ENCODE data around the gene PLLP.

DNA sequence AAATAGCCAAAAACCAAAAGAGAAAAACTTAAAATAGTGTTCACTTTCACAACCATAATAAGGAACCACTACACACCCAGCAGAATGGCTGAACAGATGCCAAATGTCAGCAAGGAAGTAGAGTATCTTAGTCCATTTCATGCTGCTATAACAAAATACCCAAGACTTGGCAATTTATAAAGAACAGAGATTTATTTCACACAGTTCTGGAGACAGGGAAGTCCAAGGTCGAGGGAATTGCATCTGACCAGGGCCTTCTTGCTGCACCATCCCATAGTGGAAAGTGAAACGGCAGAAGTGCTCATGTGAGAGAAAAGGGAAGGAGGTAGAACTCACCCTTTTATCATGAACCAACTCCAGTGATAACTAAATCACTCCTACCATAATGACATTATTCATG lies 40.3 kb upstream of the PLLP start:
- TF ChIP-seq, protein P1, sequence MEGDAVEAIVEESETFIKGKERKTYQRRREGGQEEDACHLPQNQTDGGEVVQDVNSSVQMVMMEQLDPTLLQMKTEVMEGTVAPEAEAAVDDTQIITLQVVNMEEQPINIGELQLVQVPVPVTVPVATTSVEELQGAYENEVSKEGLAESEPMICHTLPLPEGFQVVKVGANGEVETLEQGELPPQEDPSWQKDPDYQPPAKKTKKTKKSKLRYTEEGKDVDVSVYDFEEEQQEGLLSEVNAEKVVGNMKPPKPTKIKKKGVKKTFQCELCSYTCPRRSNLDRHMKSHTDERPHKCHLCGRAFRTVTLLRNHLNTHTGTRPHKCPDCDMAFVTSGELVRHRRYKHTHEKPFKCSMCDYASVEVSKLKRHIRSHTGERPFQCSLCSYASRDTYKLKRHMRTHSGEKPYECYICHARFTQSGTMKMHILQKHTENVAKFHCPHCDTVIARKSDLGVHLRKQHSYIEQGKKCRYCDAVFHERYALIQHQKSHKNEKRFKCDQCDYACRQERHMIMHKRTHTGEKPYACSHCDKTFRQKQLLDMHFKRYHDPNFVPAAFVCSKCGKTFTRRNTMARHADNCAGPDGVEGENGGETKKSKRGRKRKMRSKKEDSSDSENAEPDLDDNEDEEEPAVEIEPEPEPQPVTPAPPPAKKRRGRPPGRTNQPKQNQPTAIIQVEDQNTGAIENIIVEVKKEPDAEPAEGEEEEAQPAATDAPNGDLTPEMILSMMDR (IDR thresholded peaks at IDR 0.05) = no peak
- TF ChIP-seq POLR2AphosphoS5 (IDR thresholded peaks at IDR 0.05) = no peak

Measured in sigmoid colon (tissue), 4 donors.